Activated CD4-positive, CD25-positive, alpha-beta regulatory T cell (primary cell): ENCODE results near the gene RAMP2.
A peak's percentile ranks its signal among the peaks of the same experiment; 100 is the strongest.
"Not testable (repeated sequence)": the region's sequence is repeated elsewhere in the genome, so short reads cannot be mapped to it uniquely, and the experiment has no call there.

Source experiments
- DNase-seq, 4 experiments: peaks; one replicate each; lab custom pipeline; 2025; lab: John Stamatoyannopoulos, UW

Gene RAMP2

GRCh38 chr17:42768006-42768405, 7.0 kb downstream of the RAMP2 start:
- not testable (repeated sequence) for DNase-seq

DNA sequence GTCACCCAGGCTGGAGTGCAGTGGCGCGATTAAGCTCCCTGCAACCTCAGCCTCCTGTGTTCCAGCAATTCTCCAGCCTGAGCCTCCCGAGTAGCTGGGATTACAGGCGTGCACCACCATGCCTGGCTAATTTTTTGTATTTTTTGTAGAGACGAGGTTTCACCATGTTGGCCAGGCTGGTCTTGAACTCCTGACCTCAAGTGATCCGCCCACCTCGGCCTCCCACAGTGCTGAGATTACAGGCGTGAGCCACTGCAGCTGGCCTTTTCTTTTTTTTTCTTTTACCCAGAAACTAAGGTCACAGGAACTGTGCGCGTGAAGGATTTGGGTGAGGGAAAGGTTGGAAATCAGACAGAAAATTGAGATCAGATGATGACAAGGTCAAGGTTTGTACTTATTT, 8.9 kb downstream of the RAMP2 start:
- DNase-seq = not testable (repeated sequence)

DNA sequence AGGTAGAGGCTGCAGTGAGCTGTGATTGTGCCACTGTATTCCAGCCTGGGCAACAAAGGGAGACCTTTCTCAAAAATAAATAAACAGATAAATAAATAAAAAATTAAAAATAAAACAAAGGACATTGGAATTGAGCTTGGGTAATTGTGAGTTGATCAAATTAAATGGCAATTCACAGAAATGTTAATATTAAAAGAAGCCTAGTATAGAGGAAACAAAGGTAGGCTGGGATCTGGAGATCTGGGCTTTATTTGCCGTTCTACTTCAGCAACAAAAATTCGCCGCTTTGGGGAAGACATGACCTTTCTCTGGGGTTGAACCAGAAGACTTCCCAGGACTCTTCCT, 11.9 kb downstream of the RAMP2 start:
- DNase-seq = no peak

DNA sequence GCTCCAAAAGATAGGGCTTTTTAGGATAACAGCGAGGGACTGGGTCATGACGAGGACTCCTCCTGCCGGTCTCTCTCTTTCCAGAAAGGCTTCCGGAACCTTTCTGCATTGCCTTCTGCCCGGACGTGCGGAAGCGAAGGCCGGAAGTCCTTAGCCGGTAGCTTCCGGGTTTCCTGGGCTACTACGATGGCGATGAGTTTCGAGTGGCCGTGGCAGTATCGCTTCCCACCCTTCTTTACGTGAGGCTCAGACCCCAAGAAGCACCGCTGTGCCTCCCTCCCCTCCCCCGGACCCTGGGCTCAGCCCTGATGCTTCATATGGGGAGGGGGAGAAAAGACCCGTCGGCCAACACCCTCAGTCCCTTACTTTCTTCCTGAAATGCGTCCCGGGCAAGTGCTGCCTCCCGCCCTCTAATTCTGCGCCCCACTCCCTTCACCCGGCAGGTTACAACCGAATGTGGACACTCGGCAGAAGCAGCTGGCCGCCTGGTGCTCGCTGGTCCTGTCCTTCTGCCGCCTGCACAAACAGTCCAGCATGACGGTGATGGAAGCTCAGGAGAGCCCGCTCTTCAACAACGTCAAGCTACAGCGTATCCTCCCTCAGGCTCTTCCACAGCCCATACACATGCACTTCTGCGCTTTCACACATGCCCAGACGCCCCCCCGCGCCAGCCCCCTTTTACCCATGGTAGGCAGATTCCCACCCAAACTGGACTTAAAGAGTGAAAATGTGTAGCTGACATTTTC, 12.4 kb downstream of the RAMP2 start, which contains the start of gene VPS25:
Gene VPS25 (plus strand): TSS at position 160 of the 746 bp plus-strand sequence. CDS start 27 bp downstream, at position 187.
- peak; percentile 34 to 60 (median 49) for DNase-seq

DNA sequence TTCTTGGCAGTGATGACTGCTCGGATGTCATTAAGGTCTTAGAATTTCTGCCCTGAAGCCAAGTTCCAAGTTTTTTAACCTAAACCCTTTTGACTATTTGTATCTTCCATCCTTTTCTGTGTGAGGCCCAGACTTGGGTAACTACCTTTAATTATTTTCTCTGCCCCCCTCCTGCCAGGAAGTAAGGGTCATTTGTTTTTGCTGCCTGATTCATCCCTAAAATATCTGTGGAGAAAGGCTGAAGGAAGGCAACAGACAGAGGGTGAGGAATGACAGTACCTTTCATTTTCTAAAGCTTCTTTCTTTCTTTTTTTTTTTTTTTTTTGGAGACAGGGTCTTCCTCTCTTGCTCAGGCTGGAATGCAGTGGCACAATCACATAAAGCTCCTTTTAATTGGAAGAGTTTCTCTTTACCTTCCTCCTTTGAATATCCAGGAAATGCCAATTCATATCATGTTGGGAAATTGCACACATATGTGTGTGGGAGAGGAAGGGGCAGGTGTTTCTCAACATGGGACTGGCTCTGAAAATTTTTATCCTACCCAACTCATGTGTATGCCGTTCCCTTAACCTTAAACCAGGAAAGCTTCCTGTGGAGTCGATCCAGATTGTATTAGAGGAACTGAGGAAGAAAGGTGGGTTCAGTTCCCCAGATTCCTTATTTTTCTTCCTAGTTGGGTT, 13.2 kb downstream of the RAMP2 start:
- no peak for DNase-seq

DNA sequence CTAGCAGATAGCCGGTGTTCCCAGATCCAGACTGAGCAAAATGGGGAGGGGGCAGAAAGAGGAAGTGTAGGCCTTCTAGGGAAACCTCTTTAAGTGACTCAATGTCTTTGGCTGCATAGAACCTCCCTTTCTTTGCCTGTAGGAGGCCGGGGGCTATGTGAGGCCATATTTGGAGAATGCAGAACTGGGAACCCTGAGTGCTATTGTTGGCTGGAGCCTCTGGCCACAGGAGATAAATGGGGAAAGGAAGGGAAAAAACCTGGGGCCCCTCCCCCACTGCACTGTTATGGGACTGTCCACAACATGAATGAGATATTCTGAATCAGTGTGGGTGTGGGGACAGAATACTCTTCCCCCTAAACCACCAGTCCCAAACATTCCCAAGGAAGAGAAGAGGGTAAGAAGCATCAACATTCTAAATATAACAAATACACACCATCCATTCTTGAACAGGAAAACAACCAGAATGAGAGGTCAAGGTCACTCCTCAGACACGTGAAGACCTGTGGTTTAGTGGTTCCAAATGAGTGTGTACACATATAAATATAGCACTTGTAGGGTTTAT, 14.6 kb downstream of the RAMP2 start:
- DNase-seq = no peak

GRCh38 chr17:42778570-42778969, 17.5 kb downstream of the RAMP2 start:
- DNase-seq = no peak

DNA sequence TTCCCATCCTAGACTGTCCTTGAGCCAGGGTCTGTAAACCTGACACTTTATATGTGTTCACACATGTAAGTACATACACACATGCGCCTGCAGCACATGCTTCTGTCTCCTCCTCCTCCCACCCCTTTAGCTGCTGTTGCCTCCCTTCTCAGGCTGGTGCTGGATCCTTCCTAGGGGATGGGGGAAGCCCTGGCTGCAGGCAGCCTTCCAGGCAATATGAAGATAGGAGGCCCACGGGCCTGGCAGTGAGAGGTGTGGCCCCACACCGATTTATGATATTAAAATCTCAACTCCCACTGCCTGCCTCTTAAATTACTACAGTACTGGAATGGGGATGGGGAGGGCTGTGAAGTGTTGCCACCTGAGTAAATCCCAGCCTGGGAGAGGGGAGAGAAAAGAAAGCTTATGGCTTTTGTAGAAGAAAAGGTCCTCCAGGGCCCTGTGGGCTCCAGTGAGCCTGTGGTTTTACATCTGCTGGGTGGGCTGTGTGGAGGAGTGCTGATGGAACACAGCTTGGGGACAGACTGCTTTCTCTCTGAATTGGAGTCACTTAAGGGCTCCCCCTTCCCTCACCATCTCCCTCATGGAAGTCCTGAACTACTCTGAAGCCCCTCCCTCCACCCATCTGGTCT, 18.4 kb downstream of the RAMP2 start:
- DNase-seq = no peak

- DNase-seq = no peak
Measured at GRCh38 chr17:42779936-42780850, 19.2 kb downstream of the RAMP2 start, which contains the start of gene WNK4. Gene WNK4 (plus strand): TSS chr17:42780610. CDS start chr17:42780699, 89 bp downstream.

GRCh38 chr17:42780851-42781638, 20.0 kb downstream of the RAMP2 start:
- no peak for DNase-seq

- no peak for DNase-seq
Measured at GRCh38 chr17:42781639-42782165, 20.7 kb downstream of the RAMP2 start.

DNA sequence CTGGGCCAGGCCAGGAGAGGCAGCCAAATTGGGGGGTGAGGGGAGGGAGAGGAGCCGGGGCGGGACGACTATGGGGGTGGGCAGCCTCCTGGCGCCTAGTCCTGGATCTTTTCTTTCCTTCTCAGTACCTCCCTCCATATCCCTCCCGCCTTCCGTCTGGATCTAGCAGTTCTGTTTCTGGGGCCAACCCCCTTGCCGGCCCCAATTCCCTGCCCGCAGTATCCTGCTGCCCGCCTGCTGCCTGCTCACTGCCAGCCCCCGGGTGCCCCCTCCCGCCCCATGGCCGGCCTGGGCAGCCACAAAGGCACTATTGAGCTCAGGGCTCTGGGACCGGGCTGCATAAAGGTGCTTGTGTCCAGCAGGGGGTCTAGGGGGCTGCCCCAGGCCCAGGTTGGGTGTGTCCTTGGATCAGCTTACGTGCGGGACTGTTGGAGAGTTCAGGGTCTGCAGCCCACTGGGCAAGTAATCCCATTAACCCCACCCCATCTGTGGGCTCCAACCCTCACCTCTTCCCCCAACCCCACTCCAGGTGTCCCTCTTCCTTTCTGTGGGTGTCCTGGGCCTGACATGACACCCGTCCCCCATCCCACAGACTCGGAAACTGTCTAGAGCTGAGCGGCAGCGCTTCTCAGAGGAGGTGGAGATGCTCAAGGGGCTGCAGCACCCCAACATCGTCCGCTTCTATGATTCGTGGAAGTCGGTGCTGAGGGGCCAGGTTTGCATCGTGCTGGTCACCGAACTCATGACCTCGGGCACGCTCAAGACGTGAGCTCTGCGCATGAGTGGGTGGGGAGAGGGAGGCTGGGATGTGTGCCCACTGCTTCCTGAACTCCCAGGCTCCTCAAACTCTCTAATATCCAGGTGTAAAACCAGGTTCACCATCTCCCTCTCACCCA, 21.4 kb downstream of the RAMP2 start:
- no peak for DNase-seq

DNA sequence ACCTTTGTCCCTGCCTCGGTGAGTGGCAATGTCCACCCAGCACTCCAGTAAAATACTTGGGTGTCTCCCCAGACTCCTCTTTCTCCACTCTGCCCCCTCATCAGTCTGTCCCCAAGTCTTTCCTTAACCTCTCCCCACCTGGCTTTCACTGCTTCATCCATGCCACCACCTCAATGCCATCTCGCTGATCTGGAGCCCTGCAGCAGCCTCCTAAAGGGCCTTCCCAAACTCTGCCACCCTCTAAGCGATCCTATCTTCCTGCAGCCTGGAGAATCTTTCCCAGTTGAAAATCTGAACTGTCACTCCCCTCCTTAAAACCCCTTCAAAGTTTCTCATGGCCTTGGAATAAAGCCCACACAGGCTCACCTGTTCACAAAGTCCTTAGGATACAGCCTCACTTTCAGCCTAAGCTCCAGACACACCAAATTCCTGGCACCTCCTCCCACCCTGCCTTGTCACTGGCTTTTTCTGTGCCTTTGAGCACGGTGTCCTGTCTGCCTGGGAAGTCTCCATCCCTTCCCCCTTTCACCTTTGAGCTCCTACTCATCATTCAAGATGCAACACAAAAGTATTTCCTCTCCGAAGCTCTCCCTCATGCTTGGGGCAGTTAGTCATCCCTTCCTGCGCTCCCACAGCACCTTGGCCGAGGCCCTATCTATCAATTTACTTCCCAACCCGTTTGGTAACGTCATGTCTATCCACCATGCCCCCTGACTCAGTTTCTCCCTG, 22.2 kb downstream of the RAMP2 start:
- no peak for DNase-seq

- DNase-seq = no peak
Measured at GRCh38 chr17:42783791-42784138, 22.7 kb downstream of the RAMP2 start.

- DNase-seq = no peak
Measured at GRCh38 chr17:42784409-42784808, 23.4 kb downstream of the RAMP2 start.

- no peak for DNase-seq
Measured at GRCh38 chr17:42784811-42785592, 24.0 kb downstream of the RAMP2 start.

DNA sequence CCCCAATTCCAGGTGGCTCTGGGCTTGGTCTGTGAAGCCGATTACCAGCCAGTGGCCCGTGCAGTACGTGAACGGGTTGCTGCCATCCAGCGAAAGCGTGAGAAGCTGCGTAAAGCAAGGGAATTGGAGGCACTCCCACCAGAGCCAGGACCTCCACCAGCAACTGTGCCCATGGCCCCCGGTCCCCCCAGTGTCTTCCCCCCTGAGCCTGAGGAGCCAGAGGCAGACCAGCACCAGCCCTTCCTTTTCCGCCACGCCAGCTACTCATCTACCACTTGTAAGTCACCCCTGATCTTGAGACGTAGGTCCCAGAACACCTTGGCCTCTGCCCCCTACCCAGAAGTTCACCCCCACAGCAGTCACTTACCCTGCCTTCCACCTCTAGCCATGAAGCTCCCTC, 26.2 kb downstream of the RAMP2 start:
- no peak for DNase-seq

DNA sequence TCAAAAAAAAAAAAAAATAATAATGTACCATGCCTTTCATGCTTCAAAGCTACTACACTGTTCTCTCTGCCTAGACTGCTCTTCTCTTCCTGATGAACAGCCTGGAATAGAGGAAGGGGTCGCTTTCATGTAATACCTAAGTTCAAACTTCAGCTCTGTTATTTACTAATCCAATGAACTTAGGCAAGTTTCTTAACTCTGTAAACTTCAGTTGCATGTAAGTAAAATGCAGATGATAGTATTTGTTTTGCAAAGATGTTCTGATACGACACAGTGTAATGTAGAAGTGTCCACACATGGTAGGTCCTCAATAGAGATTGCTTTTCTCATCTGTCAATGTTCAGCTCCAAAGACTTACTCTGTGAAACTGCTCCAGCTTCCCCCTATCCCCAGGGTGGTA, 30.9 kb downstream of the RAMP2 start:
- DNase-seq = no peak
